AG08396 (cell line): ENCODE results near the gene PTPN4.

Experiments
- DNase-seq: peaks from one replicate; pipeline ENCODE4 v3.0.0; 2012; ENCODE audit warnings: low spot score, mixed read lengths

PTPN4 gene

GRCh38 chr2:119731983-119732382 is 27.7 kb upstream of the PTPN4 start:
- no peak for DNase-seq

GRCh38 chr2:119732601-119733164 is 27.0 kb upstream of the PTPN4 start:
- DNase-seq: no peak

- no peak for DNase-seq
Observed at GRCh38 chr2:119734047-119734446, 25.7 kb upstream of the PTPN4 start.

- DNase-seq: no peak
Observed at GRCh38 chr2:119735565-119735964, 24.2 kb upstream of the PTPN4 start.

GRCh38 chr2:119736021-119736420 is 23.7 kb upstream of the PTPN4 start:
- DNase-seq: no peak

GRCh38 chr2:119739580-119740255 is 20.0 kb upstream of the PTPN4 start:
- no peak for DNase-seq

- no peak for DNase-seq
Observed at GRCh38 chr2:119741001-119741400, 18.7 kb upstream of the PTPN4 start.

- DNase-seq: no peak
Observed at GRCh38 chr2:119741868-119742267, 17.9 kb upstream of the PTPN4 start.

- DNase-seq: no peak
Observed at GRCh38 chr2:119744335-119744939, 15.3 kb upstream of the PTPN4 start.

GRCh38 chr2:119745566-119745965 is 14.2 kb upstream of the PTPN4 start:
- no peak for DNase-seq

- peak; percentile 14 for DNase-seq
Observed at GRCh38 chr2:119746836-119747686, 12.7 kb upstream of the PTPN4 start.

GRCh38 chr2:119748135-119748534 is 11.6 kb upstream of the PTPN4 start:
- DNase-seq: no peak

- no peak for DNase-seq
Observed at GRCh38 chr2:119749477-119750012, 10.2 kb upstream of the PTPN4 start.

- no peak for DNase-seq
Observed at GRCh38 chr2:119751706-119752105, 8.0 kb upstream of the PTPN4 start.

- DNase-seq: peak; percentile 35
Observed at GRCh38 chr2:119753041-119753929, 6.4 kb upstream of the PTPN4 start.

GRCh38 chr2:119753930-119754321 is 5.8 kb upstream of the PTPN4 start:
- no peak for DNase-seq

- DNase-seq: no peak
Observed at GRCh38 chr2:119755906-119756305, 3.8 kb upstream of the PTPN4 start.

- peak; percentile 66 for DNase-seq
Observed at GRCh38 chr2:119756837-119757236, 2.9 kb upstream of the PTPN4 start.

GRCh38 chr2:119758881-119759450 is 756 bp upstream of the PTPN4 start:
- no peak for DNase-seq

GRCh38 chr2:119760237-119760955 is 674 bp downstream of the PTPN4 start:
- no peak for DNase-seq

GRCh38 chr2:119760956-119761275 is 1.2 kb downstream of the PTPN4 start:
- peak; percentile 39 for DNase-seq
